K562 (cell line): Measurements from ENCODE around the gene RERE.

Source experiments
- CBFB ChIP-seq: sonication (generic); formaldehyde crosslinking; IDR thresholded peaks from 2 replicates; pipeline ENCODE4 v1.4.0; 2020; ENCODE audit warnings: mild to moderate bottlenecking, missing genetic modification reagents
- CCNT2 ChIP-seq: IDR thresholded peaks from 2 replicates; pipeline ENCODE4 v1.6.1; 2011; ENCODE audit warnings: borderline replicate concordance, low read depth, mild to moderate bottlenecking, moderate library complexity, mixed read lengths, low read length; ENCODE audit not compliant: insufficient read length; ENCODE audit errors: extremely low read depth
- CTCF ChIP-seq, 3 experiments: IDR thresholded peaks in 2 of 3; conservative IDR thresholded peaks in 1 of 3; 2 replicates each; pipeline ENCODE4 v1.5.1; 2011 to 2012; ENCODE audit warnings: low read length in 3 of 3, mild to moderate bottlenecking in 3 of 3, control low read depth in 2 of 3, improper control_type of control experiment in 1 of 3, inconsistent platforms in 1 of 3, low read depth in 1 of 3, mixed read lengths in 1 of 3, moderate library complexity in 1 of 3; ENCODE audit not compliant: insufficient read depth in 2 of 3
- IRF9 ChIP-seq: fragments of 450-650 bp; IDR thresholded peaks from 2 replicates; pipeline ENCODE4 v1.6.1; 2016; ENCODE audit warnings: missing biosample characterization, missing genetic modification characterization
- TBP ChIP-seq: optimal IDR thresholded peaks from 2 replicates; pipeline ENCODE3; 2011; ENCODE audit warnings: low read depth, low read length, improper control_type of control experiment
- TRIM28 ChIP-seq: fragments of 450-650 bp; IDR thresholded peaks from 2 replicates; pipeline ENCODE4 v1.6.1; 2017
- ZNF609 ChIP-seq: sonication (generic); formaldehyde crosslinking; IDR thresholded peaks from 2 replicates; pipeline ENCODE4 v1.8.1; 2023; ENCODE audit warnings: missing genetic modification reagents, mild to moderate bottlenecking, borderline replicate concordance

GRCh38 chr1:8807004-8807403 lies 10.4 kb downstream of the RERE start:
- TF ChIP-seq CCNT2 (no peak), ZNF609 (no peak), TBP (no peak), TRIM28 (no peak), IRF9 (no peak), CBFB (CRISPR knock-in tag) (no peak), CTCF (IDR thresholded peaks at IDR 0.05 in 2 of 3, conservative IDR thresholded peaks at IDR 0.05 in 1 of 3; ENCODE audit: insufficient read depth in 2 of 3, low read depth in 1 of 3, low read length in 3 of 3) (no peak)
